NCI-H187 treated with DMSO at 0.1 percent for 48 hours (cell line): ENCODE results near the gene CXCL16.

Experiments used
- DNase-seq: peaks from one replicate; lab custom pipeline; 2025; lab: John Stamatoyannopoulos, UW

Gene CXCL16, protein sequence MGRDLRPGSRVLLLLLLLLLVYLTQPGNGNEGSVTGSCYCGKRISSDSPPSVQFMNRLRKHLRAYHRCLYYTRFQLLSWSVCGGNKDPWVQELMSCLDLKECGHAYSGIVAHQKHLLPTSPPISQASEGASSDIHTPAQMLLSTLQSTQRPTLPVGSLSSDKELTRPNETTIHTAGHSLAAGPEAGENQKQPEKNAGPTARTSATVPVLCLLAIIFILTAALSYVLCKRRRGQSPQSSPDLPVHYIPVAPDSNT

DNA sequence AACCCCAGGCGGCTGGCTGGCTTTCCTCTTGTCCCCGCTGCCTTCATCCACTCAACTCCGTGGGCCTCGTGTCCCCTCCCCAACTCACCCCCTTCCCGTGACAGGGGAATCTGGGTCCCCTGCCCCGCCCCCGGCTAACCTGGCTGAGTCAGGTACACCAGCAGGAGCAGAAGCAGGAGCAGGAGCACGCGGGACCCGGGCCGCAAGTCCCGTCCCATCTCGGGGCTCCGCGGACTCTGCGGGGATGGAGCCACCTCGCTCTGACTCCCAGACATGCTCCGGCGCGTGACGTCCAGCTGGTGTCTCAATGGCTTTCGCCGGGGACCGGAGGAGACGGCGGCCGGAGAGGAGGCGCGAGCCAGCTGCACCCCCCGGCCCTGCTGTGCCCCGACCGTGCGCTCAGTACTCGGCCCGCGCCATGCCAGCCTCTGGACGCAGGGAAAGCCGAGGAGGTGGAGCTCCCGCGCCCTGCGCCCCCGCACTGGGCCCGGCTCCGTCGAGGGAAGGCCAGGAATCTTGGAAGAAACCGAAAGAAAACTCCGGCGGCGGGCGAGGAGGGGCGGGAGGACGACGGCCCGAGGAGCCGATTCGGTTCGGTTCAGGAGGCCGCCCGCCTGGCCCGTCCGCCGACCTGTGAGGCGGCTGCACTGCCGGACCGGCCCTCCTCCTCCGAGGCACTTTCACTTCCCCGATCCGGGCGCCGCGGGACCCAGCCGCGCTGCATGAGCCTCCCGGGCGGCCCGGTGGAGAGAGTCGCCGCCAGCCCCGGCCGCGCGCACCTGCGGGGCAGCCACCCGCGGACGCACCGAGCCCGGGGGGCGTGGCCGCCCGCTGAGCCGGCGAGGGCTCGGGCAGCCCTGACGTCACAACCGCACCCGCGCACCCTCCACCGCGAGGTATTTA lies at the start of gene CXCL16, which contains the start of gene ZMYND15:
TSS of gene CXCL16 (minus strand) at position 807 of the 903 bp plus-strand sequence. CDS start at position 218, 589 bp downstream.
TSS of gene ZMYND15 (plus strand) at position 712 of the 903 bp plus-strand sequence. CDS start 716 bp downstream, outside the sequence.
- no peak for DNase-seq

DNA sequence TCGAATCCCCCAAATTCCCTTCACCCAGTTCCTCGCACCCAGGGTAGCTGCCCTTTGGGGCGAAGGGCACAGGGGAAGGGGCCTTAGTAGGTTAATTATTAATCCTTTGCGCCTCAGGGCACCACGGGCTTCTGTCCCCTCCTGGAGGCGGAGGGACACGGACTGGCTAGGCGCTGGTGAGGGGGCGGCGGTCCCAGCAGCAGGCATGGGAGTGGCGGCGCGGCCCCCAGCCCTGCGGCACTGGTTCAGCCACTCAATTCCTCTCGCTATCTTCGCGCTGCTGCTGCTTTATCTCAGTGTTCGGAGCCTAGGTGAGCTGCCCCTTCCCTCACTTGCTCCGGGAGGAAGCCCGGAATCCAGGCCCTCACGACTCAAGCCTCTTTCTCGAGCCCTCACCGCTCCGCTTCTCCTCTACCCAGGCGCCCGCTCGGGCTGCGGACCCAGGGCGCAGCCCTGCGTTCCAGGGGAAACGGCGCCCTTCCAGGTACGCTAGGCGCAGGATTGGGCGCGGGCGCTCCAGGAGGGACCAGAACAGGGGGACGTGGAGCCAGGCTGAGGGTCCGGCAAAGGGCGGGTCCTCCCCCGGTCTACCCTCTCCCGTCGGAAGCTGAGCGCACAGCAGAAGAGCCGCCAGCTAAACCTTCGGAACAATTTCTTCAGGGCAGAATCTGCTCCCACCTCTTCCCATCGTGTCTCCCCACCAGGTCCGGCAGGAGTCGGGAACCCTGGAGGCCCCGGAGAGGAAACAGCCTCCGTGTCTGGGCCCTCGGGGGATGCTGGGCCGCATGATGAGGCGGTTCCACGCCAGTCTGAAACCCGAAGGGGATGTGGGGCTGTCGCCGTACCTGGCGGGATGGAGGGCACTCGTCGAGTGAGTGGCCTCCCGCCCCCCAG lies 49.3 kb upstream of the CXCL16 start, which contains the start of gene GLTPD2:
TSS of gene GLTPD2 (plus strand) at position 158 of the 894 bp plus-strand sequence. CDS start at position 206, 48 bp downstream.
- DNase-seq = no peak

DNA sequence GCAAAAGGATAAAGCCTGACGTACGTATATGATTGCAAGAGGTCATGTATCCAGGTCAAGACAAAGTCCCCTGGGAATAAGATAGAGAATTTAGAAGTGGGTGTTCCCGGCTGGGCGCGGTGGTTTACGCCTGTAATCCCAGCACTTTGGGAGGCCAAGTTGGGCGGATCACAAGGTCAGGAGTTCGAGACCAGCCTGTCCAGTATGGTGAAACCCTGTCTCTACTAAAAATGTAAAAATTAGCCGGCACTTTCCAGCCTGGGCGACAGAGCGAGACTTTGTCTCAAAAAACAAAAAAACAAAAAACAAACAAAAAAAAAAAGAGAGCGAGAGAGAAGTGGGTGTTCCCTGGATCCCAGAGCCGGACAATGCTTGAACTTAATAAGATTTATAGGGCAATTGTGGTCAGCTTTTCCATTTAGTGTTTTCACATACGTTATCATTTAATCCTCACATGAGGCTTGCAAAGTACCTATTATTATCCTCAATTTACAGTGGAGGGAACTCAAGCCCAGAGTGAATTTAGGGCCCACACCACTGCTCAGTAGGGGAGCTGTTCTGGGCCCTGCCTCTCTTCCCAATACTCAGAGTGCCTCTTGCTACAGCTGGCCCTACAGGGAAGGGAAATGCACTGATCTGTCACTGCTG lies 48.6 kb upstream of the CXCL16 start:
- DNase-seq = no peak

DNA sequence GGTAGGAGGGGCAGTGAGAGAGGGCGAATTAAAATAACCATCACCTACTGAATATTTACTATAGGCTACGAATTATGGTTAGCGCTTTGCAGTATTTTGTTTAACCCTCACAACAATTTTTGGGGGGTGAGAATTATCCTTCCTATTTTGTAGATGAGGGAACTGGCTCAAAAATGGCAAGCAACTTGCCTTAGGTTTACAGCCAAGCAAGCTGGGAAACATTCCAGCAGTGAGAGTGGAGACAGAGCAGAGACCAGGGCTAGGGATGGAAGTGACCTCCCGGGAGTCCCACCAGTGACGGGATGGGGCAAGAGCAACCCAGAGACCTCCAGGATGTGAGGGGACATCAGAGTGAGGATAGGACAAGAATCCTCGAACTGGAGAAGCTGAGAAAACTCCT lies 46.8 kb upstream of the CXCL16 start:
- DNase-seq = no peak

DNA sequence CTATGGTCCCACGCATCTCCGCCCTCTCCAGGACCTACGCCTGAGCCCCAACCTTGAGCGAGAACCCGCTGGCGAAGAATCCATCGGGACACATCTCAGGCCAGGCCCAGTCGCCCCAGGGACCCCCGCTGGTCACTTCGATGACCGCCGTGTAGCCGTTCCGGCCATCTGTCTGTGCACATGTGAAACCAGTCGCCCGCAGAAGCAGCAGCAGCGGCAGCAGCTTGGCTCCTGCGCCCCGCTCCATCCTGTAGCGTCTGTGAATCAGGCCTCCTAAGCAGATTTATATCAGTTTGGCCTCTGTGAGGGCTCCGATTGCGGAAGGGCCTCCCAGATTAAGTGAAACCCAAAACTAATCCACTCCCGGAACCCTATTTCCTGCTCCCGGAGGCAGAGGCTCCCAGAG lies 46.4 kb upstream of the CXCL16 start, which contains the start of gene VMO1:
TSS of gene VMO1 (minus strand) at position 259 of the 406 bp plus-strand sequence. CDS start at position 247, 12 bp downstream.
- DNase-seq = no peak

DNA sequence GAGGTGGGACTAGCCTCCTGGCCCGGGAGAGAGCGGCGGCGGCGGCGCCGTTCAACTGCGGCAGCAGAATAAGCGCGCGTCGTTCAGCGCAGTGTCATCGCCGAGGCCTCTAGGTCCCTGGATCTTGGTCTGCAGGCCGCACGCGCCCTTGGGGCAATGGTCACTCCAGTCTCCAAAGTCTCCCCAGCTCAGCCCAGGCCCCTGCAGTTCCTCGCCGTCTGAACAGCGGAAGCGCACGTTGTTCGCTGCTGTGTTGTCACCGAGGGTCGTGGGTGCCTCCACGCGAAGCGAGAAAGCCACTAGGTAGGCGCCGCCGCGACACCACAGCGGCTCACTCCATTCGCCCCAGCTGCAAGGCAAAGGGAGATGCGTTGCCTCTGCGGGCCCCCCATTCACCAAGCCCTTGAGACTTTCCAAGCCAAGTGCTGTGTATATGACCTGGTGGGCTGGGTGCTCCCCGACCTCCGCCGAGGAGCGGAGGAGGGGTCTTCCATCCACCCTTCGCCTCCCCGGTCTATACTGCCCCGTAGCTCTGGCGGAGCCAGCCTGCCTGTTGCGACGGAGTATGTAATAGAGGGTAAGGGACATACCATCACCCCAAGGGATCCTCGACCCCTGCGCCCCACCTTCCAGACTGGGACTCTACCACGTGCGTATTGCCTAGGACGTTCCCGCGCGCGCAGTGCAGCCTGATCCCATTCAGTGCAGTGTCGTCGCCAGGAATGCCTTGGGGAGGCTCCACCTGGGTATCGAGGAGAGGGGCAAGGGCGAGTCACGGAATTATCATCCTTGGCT lies 45.8 kb upstream of the CXCL16 start:
- DNase-seq = no peak

DNA sequence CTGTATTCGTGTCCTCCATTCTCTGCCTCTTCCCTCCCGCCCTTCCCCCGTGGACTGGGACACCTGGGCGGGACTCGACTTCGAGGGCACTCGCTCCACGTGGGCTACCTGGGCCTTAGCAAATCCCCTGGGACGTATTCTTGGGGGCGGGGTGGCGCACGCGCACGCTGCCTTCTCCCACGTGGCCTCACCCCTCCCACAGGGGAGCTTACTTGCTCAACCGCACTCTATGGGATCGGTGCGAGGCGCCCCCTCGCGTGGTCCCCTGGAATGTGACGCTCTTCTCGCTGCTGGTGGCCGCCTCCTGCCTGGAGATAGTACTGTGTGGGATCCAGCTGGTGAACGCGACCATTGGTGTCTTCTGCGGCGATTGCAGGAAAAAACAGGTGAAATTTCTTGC lies 42.9 kb upstream of the CXCL16 start:
- DNase-seq = no peak

DNA sequence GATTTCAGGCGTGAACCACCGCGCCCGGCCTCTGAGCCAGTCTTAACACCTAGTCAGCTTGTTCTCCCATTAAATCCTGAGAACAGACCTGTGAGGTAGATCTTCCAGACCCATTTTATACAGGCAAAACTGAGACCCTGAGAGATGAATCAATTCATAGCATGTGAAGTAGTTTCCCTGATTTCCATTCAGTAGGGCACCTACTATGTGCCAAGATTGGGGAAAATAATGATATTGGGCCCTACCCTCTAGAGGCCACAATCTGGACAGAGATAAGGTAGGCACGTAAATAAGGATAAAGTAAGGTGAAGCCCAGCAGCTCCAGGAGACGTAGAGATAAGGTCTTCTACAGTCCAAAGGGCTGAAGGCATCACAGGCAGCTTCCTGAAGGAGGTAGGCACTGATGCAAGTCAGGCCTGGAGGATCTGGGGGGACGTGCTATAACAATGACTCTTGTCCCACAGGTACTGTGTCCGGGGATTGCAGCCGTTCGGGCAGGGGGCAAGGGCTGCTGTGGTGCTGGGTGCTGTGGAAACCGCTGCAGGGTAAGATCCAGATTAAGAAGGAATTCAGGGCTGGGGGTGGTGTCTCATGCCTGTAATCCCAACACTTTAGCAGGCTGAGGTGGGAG lies 40.7 kb upstream of the CXCL16 start:
- no peak for DNase-seq

DNA sequence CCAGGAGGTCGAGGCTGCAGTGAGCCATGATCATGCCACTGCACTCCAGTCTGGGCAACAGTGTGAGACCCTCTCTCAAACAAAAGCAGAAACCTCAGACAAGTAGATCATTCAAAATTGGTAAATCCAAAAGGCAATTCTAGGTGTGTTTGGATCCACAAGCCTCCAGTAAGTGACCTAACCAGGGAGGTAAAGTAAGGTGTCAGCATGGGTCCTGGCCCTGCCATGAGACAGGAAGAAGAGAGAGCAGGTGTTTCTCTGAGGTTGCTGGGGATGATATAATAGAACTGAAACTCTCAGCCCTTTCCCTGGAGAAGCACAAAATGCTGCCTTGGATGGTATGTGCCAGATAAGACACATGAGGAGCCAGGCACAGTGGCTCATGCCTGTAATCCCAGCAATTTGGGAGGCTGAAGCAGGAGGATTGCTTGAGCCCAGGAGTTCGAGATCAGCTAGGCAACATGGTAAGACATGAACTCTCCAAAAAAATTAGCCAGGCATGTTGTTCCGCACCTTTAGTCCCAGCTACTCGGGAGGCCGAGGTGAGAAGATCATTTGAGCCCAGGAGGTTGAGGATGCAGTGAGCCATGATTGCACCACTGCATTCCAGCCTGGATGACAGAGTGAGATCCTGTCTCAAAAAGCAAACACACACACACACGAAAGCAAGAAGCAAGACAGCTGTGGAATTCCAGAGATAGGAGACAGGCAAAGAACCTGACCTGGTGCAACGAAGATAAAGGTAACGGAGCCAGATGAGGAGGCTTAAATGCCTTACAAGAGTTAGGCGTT lies 38.4 kb upstream of the CXCL16 start:
- DNase-seq = no peak

DNA sequence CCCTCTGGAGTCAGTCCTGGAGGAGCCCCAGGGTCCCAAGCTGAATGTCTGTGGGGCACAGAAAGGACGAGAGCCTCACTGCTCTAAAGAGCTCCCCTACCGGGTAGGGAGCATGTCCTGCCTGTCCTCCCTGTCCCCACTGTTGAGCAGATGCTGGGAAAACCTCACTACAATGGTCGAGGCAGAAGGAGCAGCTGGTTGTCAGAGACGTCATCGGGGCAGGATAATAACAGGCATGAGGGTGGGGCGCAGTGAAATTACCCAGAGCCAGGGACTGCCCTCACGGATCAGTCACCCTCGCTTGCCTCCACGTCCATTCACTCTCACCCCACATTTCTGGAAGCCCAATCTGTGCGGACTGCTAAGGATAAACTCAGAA lies 32.5 kb upstream of the CXCL16 start:
- DNase-seq = no peak

DNA sequence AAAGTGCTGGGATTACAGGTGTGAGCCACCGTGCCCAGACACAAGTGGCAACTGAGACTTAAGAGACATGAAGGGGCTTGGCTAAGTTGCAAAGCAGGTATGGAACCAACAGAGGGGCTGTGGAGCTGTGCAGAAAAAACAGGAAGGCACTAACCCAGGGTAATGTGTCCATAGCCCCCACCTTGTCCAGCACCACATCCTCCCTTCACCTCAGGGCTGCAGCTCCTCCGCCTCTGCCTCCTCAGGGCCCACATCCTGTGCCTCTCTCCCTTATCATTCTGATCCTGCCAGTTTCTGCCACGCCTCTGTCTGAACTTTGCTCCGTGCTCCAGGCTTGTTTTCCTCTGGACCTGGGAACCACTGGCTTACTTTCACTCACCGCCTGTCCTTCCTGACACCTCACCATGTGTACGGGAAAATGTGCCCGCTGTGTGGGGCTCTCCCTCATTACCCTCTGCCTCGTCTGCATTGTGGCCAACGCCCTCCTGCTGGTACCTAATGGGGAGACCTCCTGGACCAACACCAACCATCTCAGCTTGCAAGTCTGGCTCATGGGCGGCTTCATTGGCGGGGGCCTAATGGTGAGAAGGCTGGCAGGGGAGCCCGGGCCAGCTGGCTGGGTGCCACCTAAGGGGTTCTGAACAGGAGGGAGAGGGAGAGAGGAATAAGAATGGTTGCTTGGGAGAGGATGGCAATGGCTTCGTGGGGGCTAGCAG lies 31.9 kb upstream of the CXCL16 start, which contains the start of gene TM4SF5:
TSS of gene TM4SF5 (plus strand) at position 368 of the 716 bp plus-strand sequence. CDS start at position 405, 37 bp downstream.
- DNase-seq = no peak

DNA sequence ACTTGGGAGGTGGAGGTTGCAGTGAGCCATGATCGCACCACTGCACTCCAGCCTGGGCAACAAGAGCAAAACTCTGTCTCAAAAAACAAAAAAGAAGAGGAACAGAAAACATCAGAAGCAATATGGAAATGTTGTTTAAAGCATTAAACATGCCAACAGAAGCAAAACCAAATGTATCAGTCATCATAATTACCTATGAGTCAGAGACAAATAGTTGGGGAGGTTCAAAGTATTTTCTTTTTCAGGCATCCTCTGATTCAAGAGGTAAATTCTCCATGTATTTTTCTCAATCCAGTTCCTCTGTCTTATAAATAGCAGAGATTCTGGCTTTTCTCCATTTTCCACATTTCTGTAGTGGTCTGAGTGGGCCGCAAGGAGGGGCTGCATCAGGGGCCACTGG lies 29.9 kb upstream of the CXCL16 start:
- no peak for DNase-seq

DNA sequence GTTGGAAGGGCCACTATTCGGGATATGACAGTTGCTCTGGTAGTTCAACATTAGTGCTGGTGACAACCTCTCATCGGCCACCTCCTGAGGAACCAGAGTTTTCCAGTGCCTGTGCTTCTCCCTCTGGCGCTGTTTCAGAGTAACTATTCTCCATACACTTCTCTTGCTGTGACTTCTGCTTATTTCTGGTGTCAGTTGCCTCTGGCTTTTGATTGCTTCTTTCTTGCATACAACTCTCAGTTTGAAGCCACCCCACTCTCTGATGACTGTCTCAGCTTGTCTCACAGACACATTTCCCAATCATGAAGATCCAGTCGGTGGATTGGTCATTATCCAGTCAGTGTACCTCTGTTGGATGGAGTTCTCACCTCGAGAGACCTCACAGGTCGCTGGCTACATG lies 28.6 kb upstream of the CXCL16 start:
- DNase-seq = no peak

DNA sequence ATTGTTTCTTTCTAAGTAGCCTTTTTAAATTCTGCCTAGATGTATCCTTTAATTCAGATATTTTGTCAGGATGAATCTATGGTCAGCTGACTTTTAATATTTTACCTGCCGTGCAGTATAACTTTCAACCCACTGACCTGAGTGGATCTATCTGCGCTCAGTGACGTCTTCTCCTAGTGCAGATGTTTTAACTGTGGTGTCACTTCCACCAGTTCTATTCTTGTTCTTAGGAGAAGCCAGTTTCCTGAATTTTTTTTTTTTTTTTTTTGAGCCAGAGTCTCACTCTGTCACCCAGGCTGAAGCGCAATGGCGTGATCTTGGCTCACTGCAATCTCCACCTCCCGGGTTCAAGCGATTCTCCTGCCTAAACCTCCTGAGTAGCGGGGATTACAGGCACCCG lies 27.0 kb upstream of the CXCL16 start:
- no peak for DNase-seq

DNA sequence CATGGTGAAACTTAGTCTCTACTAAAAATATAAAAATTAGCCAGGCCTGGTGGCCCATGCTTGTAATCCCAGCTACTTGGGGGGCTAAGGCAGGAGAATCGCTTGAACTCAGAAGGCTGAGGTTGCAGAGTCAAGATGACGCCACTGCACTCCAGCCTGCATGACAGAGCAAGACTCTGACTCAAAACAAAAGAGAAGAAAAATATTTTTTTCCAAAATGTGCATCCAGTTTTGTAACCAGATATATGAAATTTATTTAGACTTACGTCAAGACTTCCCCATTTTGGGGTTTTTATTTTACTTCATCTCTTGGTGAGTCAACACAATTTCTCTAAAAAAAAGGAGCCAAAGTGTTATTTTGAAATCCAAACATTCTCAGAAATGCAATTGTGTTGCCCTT lies 26.5 kb upstream of the CXCL16 start:
- DNase-seq = no peak

DNA sequence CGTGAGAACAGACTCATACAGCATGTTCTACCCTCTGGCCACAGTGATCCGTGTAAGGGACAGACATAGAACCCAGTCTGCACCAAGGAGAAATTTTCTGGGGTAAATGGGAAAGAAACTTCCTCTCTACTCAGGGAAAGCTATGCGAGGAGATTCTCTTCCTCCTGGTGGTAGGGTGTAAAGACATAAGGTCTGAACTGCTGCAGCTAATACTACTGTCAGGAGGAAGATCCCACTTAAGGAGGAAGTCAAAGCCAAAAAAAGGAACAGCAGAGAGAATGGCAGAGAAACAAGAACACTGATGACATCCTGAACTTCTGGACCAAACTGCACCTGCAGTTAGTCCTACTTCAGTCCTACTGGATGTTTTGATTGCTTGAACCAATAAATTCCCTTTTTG lies 24.9 kb upstream of the CXCL16 start:
- no peak for DNase-seq

DNA sequence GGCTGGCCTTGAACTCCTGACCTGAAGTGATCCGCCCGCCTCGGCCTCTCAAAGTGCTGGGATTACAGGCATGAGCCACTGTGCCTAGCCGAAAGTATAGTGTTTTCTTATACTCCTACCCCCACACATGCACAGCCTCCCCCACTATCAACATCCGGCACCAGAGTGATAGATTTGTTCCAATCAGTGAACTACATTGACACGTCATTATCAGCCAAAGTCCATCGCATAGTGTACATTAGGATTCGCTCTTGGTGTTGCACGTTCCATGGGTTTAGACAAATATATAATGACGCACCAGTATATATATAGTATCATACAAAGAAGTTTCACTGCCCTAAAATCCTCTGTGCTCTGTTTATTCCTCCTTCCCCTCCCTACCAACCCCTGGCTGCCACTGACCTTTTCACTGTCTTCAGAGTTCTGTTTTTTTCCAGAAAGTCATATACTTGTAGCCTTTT lies 20.1 kb upstream of the CXCL16 start:
- DNase-seq = no peak

DNA sequence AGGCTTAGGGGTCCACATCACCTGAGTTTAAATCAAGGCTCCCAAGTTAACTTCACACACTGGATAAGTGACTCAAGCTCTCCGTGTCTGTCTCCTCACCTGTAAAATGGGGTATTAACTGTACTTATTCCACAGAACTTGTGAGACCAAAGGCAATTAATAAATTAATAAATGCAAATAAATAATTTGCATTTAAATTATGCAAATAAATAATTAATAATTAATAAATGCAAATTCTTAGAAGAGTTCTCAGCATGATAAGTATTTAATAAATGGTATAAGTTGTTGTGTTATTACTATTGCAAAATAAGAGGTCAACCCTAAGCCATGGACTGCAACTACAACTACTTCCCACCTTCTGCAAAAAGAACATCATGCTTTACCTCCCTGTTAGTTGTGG lies 13.7 kb upstream of the CXCL16 start:
- no peak for DNase-seq
